Loucy (cell line): ENCODE results near the gene LRRC40.
A peak's percentile ranks its signal among the peaks of the same experiment; 100 is the strongest.

Experiments
- H2AFZ ChIP-seq: fragments of 200-600 bp; sonication (generic); 2 replicates; pipeline ENCODE4 v1.6.0; 2016; ENCODE audit warnings: antibody characterized with exemption, mild to moderate bottlenecking, low read length, moderate library complexity
- H3F3A ChIP-seq: fragments of 200-600 bp; 2 replicates; pipeline ENCODE4 v1.6.0; 2016; ENCODE audit warnings: antibody characterized with exemption, low read depth, mild to moderate bottlenecking
- H3K27me3 ChIP-seq: fragments of 200-600 bp; sonication (generic); 2 replicates; pipeline ENCODE4 v1.6.1; 2014; ENCODE audit warnings: low read length, mild to moderate bottlenecking; ENCODE audit not compliant: insufficient read depth, poor library complexity, severe bottlenecking
- H3K36me3 ChIP-seq: fragments of 200-600 bp; sonication (generic); 2 replicates; pipeline ENCODE4 v1.6.1; 2016; ENCODE audit warnings: low read length; ENCODE audit not compliant: insufficient read depth
- H3K4me1 ChIP-seq: fragments of 200-600 bp; sonication (generic); 2 replicates; pipeline ENCODE4 v1.5.1; 2014; ENCODE audit warnings: low read length, mild to moderate bottlenecking; ENCODE audit not compliant: insufficient read depth, poor library complexity, severe bottlenecking
- H3K4me2 ChIP-seq: fragments of 200-600 bp; sonication (generic); 2 replicates; pipeline ENCODE4 v1.6.0; 2014; ENCODE audit warnings: antibody characterized with exemption, low read length, low read depth, mild to moderate bottlenecking; ENCODE audit not compliant: poor library complexity, severe bottlenecking
- H3K4me3 ChIP-seq: fragments of 200-600 bp; sonication (generic); 2 replicates; pipeline ENCODE4 v1.5.1; 2014; ENCODE audit warnings: low read length, mild to moderate bottlenecking, mixed read lengths; ENCODE audit not compliant: poor library complexity, severe bottlenecking
- H3K79me2 ChIP-seq: fragments of 200-600 bp; sonication (generic); 2 replicates; pipeline ENCODE4 v1.6.1; 2014; ENCODE audit warnings: low read length; ENCODE audit not compliant: insufficient read depth
- H3K9ac ChIP-seq: fragments of 200-600 bp; sonication (generic); 2 replicates; pipeline ENCODE4 v1.6.0; 2014; ENCODE audit warnings: mild to moderate bottlenecking, low read depth, low read length, moderate library complexity; ENCODE audit not compliant: poor library complexity, severe bottlenecking
- H3K9me2 ChIP-seq: fragments of 200-600 bp; sonication (generic); replicated peaks from 2 replicates; pipeline ENCODE4 v1.6.1; 2016; ENCODE audit warnings: low read depth, low read length, mixed read lengths
- H3K9me3 ChIP-seq: fragments of 200-600 bp; sonication (generic); 2 replicates; pipeline ENCODE4 v1.6.1; 2014; ENCODE audit warnings: mild to moderate bottlenecking, antibody characterized with exemption, low read length, low read depth; ENCODE audit not compliant: insufficient read depth
- H4K20me1 ChIP-seq: fragments of 200-600 bp; sonication (generic); 2 replicates; pipeline ENCODE4 v1.6.0; 2014; ENCODE audit warnings: antibody characterized with exemption, low read length, mild to moderate bottlenecking; ENCODE audit not compliant: insufficient read depth, poor library complexity, severe bottlenecking
- EZH2phosphoT487 ChIP-seq: fragments of 200-600 bp; IDR thresholded peaks from 2 replicates; pipeline ENCODE4 v1.6.1; 2018; ENCODE audit warnings: antibody characterized with exemption, mild to moderate bottlenecking, moderate library complexity, borderline replicate concordance
- TF ChIP-seq, protein P1 (sequence below): fragments of 200-600 bp; sonication (generic); conservative IDR thresholded peaks from 2 replicates; pipeline ENCODE4 v1.5.1; 2014; ENCODE audit warnings: mild to moderate bottlenecking, antibody characterized with exemption, low read length

The LRRC40 gene

GRCh38 chr1:70140343-70140742 lies 65.0 kb downstream of the LRRC40 start:
- Histone ChIP-seq H2AFZ (no peak overlapping the region), H3K9ac (no peak overlapping the region)

DNA sequence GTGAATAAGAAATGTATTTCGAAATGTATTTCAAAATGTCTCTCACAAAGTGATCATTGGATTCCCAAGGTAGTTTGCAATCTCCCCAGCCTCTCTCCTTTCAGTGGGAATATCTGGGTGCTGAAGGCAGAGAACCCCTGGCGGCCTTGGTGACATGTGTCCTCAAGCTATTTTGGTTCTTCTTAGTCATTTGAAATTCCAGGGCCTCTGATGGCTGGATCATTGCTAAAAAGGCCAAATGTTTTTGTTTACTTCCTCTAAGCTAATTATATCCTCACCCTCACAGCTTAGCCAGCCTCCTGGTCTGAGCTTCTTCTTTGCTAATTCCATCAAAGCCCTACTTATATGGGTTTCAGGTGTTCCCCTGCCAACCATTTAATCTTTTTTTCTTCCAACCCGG lies 71.2 kb downstream of the LRRC40 start:
- H3K4me3 ChIP-seq, result no peak overlapping the region

More at GRCh38 chr1:70140343-70140742, 65.0 kb downstream of the LRRC40 start:
- no peaks in the 10 kb centered on the region for H4K20me1 ChIP-seq
- no peaks in the 10 kb centered on the region for H3K9me3 ChIP-seq
- no peaks in the 10 kb centered on the region for H3K79me2 ChIP-seq
- no peak overlapping the region for H3K4me2 ChIP-seq
- no peak overlapping the region for H3K4me3 ChIP-seq
- 0 out of 2 replicates have a peak, but pooled peaks cover 4% of the 10 kb centered on the region for H3F3A ChIP-seq
- H3K36me3 ChIP-seq, result 0 out of 2 replicates have a peak, but pooled peaks cover 2% of the 10 kb centered on the region
- no peaks in the 10 kb centered on the region for H3K4me1 ChIP-seq
- H3K9me2 ChIP-seq, result no peaks in the 10 kb centered on the region
- H3K27me3 ChIP-seq, result no peaks in the 10 kb centered on the region
- TF ChIP-seq, protein P1, sequence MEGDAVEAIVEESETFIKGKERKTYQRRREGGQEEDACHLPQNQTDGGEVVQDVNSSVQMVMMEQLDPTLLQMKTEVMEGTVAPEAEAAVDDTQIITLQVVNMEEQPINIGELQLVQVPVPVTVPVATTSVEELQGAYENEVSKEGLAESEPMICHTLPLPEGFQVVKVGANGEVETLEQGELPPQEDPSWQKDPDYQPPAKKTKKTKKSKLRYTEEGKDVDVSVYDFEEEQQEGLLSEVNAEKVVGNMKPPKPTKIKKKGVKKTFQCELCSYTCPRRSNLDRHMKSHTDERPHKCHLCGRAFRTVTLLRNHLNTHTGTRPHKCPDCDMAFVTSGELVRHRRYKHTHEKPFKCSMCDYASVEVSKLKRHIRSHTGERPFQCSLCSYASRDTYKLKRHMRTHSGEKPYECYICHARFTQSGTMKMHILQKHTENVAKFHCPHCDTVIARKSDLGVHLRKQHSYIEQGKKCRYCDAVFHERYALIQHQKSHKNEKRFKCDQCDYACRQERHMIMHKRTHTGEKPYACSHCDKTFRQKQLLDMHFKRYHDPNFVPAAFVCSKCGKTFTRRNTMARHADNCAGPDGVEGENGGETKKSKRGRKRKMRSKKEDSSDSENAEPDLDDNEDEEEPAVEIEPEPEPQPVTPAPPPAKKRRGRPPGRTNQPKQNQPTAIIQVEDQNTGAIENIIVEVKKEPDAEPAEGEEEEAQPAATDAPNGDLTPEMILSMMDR, result no peak
- TF ChIP-seq EZH2phosphoT487, result no peak

DNA sequence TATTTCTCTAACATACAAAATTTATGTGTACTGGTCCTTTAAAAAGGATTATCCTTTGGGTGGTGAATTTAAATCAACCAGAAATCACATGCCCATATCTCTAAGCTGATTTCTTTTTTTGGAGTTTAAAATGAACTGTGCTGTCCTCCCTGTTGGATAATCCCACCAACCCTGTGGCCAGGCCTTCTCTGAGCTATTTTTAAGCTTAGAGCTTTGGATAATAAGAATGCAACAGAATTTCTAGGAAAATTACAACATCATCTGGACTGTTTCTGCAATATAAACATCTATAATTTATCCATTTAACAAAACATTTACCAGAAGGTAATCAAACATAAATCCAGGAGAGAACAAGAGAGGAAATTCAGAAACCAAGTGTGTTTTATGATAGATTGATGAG lies 88.3 kb downstream of the LRRC40 start:
- Histone ChIP-seq H4K20me1 (no peaks in the 10 kb centered on the region), H3K27me3 (no peaks in the 10 kb centered on the region)

More for the DNA sequence above, 71.2 kb downstream of the LRRC40 start:
- H3K27me3 ChIP-seq, result no peaks in the 10 kb centered on the region
- H2AFZ ChIP-seq, result peak overlapping the region; percentile 44; the same call in 1 of the 2 replicates
- TF ChIP-seq EZH2phosphoT487, result no peak
- TF ChIP-seq, protein P1, result no peak
- H3K9me3 ChIP-seq, result no peaks in the 10 kb centered on the region
- H3F3A ChIP-seq, result no peaks in the 10 kb centered on the region
- no peak overlapping the region for H3K9ac ChIP-seq
- no peaks in the 10 kb centered on the region for H3K9me2 ChIP-seq
- H3K79me2 ChIP-seq, result no peaks in the 10 kb centered on the region
- peaks cover 3% of the 10 kb centered on the region for H3K4me1 ChIP-seq
- H3K4me2 ChIP-seq, result no peak overlapping the region
- no peaks in the 10 kb centered on the region for H4K20me1 ChIP-seq
- no peaks in the 10 kb centered on the region for H3K36me3 ChIP-seq

More for the DNA sequence above, 88.3 kb downstream of the LRRC40 start:
- H3K9ac ChIP-seq, result no peak overlapping the region
- no peaks in the 10 kb centered on the region for H3K4me1 ChIP-seq
- H3K79me2 ChIP-seq, result no peaks in the 10 kb centered on the region
- H3K36me3 ChIP-seq, result no peaks in the 10 kb centered on the region
- H3K9me2 ChIP-seq, result no peaks in the 10 kb centered on the region
- no peaks in the 10 kb centered on the region for H3K9me3 ChIP-seq
- no peak overlapping the region for H3K4me3 ChIP-seq
- H2AFZ ChIP-seq, result no peak overlapping the region
- H3K4me2 ChIP-seq, result no peak overlapping the region
- TF ChIP-seq EZH2phosphoT487, result no peak
- TF ChIP-seq, protein P1, result no peak
- H3F3A ChIP-seq, result no peaks in the 10 kb centered on the region
